ENCODE measurements around the gene SKI.

Gene SKI

GRCh38 chr1:2350911-2351655 is 123.0 kb downstream of the SKI start:
- Mint-ChIP-seq H3K4me1 (ENCODE audit: low read depth) (no peaks in the 10 kb centered on the region), H3K27me3 (ENCODE audit: low read depth) (no peaks in the 10 kb centered on the region), H3K36me3 (ENCODE audit: low read depth) (no peaks in the 10 kb centered on the region), H3K9me3 (no peaks in the 10 kb centered on the region), H3K27ac (no peak overlapping the region), H3K4me3 (no peak overlapping the region)

- Mint-ChIP-seq H3K4me1 (ENCODE audit: low read depth) (no peaks in the 10 kb centered on the region), H3K36me3 (ENCODE audit: low read depth) (no peaks in the 10 kb centered on the region), H3K27me3 (ENCODE audit: low read depth) (no peaks in the 10 kb centered on the region), H3K4me3 (no peak overlapping the region), H3K9me3 (no peaks in the 10 kb centered on the region), H3K27ac (no peak overlapping the region)
Observed at GRCh38 chr1:2351723-2352122, 123.6 kb downstream of the SKI start.

GRCh38 chr1:2352341-2352896 is 124.3 kb downstream of the SKI start:
- H3K27ac Mint-ChIP-seq = no peak overlapping the region
- no peaks in the 10 kb centered on the region for H3K4me1 Mint-ChIP-seq (ENCODE audit: low read depth)
- no peaks in the 10 kb centered on the region for H3K9me3 Mint-ChIP-seq
- no peak overlapping the region for H3K4me3 Mint-ChIP-seq
- H3K27me3 Mint-ChIP-seq (ENCODE audit: low read depth) = no peaks in the 10 kb centered on the region
- no peaks in the 10 kb centered on the region for H3K36me3 Mint-ChIP-seq (ENCODE audit: low read depth)

- no peaks in the 10 kb centered on the region for H3K27me3 Mint-ChIP-seq (ENCODE audit: low read depth)
- no peaks in the 10 kb centered on the region for H3K9me3 Mint-ChIP-seq
Observed at GRCh38 chr1:2352897-2353550, 124.9 kb downstream of the SKI start.

GRCh38 chr1:2353551-2354438 is 125.7 kb downstream of the SKI start:
- no peaks in the 10 kb centered on the region for H3K27me3 Mint-ChIP-seq (ENCODE audit: low read depth)
- H3K4me3 Mint-ChIP-seq = no peak overlapping the region
- H3K9me3 Mint-ChIP-seq = no peaks in the 10 kb centered on the region
- H3K36me3 Mint-ChIP-seq (ENCODE audit: low read depth) = no peaks in the 10 kb centered on the region
- H3K4me1 Mint-ChIP-seq (ENCODE audit: low read depth) = no peaks in the 10 kb centered on the region
- H3K27ac Mint-ChIP-seq = no peak overlapping the region

More at GRCh38 chr1:2352897-2353550, 124.9 kb downstream of the SKI start:
- Mint-ChIP-seq H3K4me3 (no peak overlapping the region), H3K4me1 (ENCODE audit: low read depth) (no peaks in the 10 kb centered on the region), H3K27ac (no peak overlapping the region), H3K36me3 (ENCODE audit: low read depth) (no peaks in the 10 kb centered on the region)

- no peaks in the 10 kb centered on the region for H3K9me3 Mint-ChIP-seq
- no peaks in the 10 kb centered on the region for H3K36me3 Mint-ChIP-seq (ENCODE audit: low read depth)
- H3K4me1 Mint-ChIP-seq (ENCODE audit: low read depth) = no peaks in the 10 kb centered on the region
- no peak overlapping the region for H3K27ac Mint-ChIP-seq
- H3K4me3 Mint-ChIP-seq = no peak overlapping the region
- no peaks in the 10 kb centered on the region for H3K27me3 Mint-ChIP-seq (ENCODE audit: low read depth)
Observed at GRCh38 chr1:2354511-2355372, 126.6 kb downstream of the SKI start.

- Mint-ChIP-seq H3K4me3 (no peak overlapping the region), H3K4me1 (ENCODE audit: low read depth) (no peaks in the 10 kb centered on the region), H3K9me3 (no peaks in the 10 kb centered on the region), H3K27ac (no peak overlapping the region), H3K36me3 (ENCODE audit: low read depth) (no peaks in the 10 kb centered on the region), H3K27me3 (ENCODE audit: low read depth) (no peaks in the 10 kb centered on the region)
Observed at GRCh38 chr1:2355373-2356261, 127.5 kb downstream of the SKI start.

GRCh38 chr1:2356401-2356800 is 128.3 kb downstream of the SKI start:
- H3K4me1 Mint-ChIP-seq (ENCODE audit: low read depth) = no peaks in the 10 kb centered on the region
- no peak overlapping the region for H3K4me3 Mint-ChIP-seq
- H3K27ac Mint-ChIP-seq = no peak overlapping the region
- no peaks in the 10 kb centered on the region for H3K27me3 Mint-ChIP-seq (ENCODE audit: low read depth)
- no peaks in the 10 kb centered on the region for H3K36me3 Mint-ChIP-seq (ENCODE audit: low read depth)
- no peaks in the 10 kb centered on the region for H3K9me3 Mint-ChIP-seq

- Mint-ChIP-seq H3K4me3 (no peak overlapping the region), H3K9me3 (no peaks in the 10 kb centered on the region), H3K36me3 (ENCODE audit: low read depth) (no peaks in the 10 kb centered on the region), H3K27me3 (ENCODE audit: low read depth) (no peaks in the 10 kb centered on the region), H3K4me1 (ENCODE audit: low read depth) (no peaks in the 10 kb centered on the region), H3K27ac (no peak overlapping the region)
Observed at GRCh38 chr1:2356911-2357845, 129.1 kb downstream of the SKI start.

DNA sequence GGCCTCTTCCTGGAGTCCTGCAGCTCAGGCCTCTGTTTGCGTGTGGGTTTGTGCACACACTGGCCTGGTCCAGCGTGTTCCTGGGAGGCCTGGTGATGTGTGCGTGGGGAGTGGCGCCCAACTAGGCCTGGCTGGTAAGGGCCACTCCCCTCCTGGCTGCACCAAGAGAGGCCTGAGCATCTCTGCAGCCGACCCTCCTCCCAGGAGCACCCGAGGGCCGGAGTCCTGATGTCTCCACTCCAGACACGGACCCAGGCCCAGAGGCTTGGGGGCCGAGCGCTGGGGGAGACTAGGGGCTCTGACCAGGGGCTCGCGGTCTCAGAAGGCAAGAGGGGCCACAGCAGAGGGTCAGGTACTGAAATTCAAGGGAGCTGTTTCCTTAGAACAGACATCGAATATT is 130.0 kb downstream of the SKI start:
- H3K36me3 Mint-ChIP-seq (ENCODE audit: low read depth) = no peaks in the 10 kb centered on the region
- no peaks in the 10 kb centered on the region for H3K27me3 Mint-ChIP-seq (ENCODE audit: low read depth)

DNA sequence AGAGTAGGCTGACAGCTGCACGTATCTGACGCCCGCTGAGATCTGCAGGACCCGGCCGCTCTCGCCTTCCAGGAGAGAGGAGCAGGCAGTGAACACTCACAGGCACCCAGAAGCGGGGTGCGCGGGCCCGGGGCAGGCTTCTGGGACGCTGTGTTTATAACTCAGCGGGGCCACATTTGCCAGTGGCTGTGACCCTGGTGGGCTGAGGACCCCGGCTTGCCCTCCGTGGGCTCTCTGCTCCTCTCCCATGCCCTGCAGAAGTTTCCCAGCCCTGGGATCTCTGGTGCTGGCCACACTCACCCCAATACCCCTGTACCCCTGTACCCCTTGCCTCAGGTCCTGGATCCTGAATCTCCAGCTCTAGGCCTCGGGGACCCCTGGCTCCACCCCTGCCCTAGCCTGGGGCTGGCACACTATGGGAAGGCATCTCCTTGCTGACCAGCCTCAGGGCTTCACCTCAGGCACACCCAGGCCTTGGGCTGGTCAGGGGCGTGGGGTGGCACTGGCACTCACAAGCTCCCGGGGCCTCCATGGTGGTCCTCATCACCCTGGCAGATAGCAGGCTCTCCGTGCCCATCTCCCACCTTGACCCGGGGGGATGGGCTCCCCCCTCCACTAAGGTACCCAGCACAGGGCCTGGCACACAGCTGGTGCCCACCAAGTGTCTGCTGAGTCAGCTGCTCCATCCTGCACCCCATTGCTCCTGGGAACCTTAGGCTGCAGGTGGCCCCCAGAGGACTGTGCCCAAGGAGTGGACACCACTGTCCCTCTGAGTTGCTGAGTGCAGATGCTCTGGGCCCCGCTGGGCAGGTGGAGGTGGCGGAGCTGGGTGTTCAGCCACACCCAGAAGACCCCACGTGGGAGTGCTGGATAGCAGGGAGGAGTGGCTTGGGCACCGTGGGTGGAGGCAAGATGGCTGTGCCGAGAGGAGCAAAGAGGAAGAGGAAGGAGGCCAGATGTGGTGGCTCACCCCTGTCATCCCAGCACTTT is 130.8 kb downstream of the SKI start:
- Mint-ChIP-seq H3K36me3 (ENCODE audit: low read depth) (no peaks in the 10 kb centered on the region), H3K27me3 (ENCODE audit: low read depth) (no peaks in the 10 kb centered on the region), H3K9me3 (peaks cover 9% of the 10 kb centered on the region), H3K4me1 (ENCODE audit: low read depth) (no peaks in the 10 kb centered on the region), H3K27ac (no peak overlapping the region), H3K4me3 (no peak overlapping the region)

More for the DNA sequence above, 130.0 kb downstream of the SKI start:
- H3K4me1 Mint-ChIP-seq (ENCODE audit: low read depth) = no peaks in the 10 kb centered on the region
- H3K4me3 Mint-ChIP-seq = no peak overlapping the region
- no peak overlapping the region for H3K27ac Mint-ChIP-seq
- H3K9me3 Mint-ChIP-seq = peaks cover 5% of the 10 kb centered on the region

Measured in T-helper 1 cell treated with Interleukin-12 subunit alpha and Interleukin-12 subunit beta and Interleukin-4 antibody, amounts not matched to agents 30 μg/mL and 1 μg/mL, for 36 hours (primary cell).